ENCODE measurements around the gene ZFAND2B.

The ZFAND2B gene

DNA sequence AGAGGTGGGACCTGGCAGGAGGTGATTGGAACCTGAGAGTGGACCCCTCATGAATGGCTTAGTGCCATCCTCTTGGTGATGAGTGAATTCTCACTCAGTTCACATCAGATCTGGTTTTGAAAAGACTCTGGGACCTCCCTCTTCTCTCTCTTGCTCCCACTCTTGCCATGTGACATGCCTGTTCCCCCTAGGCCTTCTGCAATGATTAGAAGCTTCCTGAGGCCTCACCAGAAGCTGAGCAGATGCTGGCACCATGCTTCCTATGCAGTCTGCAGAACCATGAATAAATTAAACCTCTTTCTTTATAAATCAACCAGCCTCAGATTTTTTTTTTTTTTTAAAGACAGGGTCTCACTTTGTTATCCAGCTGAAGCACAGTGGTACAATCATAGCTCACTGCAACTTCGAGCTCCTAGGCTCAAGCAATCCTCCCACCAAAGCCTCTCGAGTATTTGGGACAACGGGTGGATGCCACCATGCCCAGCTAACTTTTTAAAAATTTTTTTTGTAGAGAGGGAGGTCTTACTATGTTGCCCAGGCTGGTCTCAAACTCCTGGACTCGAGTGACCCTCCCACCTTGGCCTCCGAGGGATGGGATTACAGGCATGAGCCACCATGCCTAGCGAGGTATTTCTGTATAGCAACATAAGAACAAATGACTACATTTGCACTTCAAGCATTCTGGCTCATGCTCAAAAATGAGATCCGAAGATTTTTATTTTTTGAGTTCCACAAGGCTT is 2.0 kb upstream of the ZFAND2B start:
- DNase-seq (ENCODE audit: low read depth in 1 of 2, low spot score in 1 of 2) = no peak

GRCh38 chr2:219205165-219205538 is 1.4 kb upstream of the ZFAND2B start:
- no peak for DNase-seq (ENCODE audit: low read depth in 1 of 2, low spot score in 1 of 2)

GRCh38 chr2:219205981-219206327 is 628 bp upstream of the ZFAND2B start:
- no peak for DNase-seq (ENCODE audit: low read depth in 1 of 2, low spot score in 1 of 2)

- DNase-seq (ENCODE audit: low read depth in 1 of 2, low spot score in 1 of 2) = no peak
Observed at GRCh38 chr2:219207134-219207883, 727 bp downstream of the ZFAND2B start.

GRCh38 chr2:219207884-219208740 is 1.5 kb downstream of the ZFAND2B start:
- DNase-seq (ENCODE audit: low read depth in 1 of 2, low spot score in 1 of 2) = no peak

- DNase-seq (ENCODE audit: low read depth in 1 of 2, low spot score in 1 of 2) = no peak
Observed at GRCh38 chr2:219209236-219210195, 2.9 kb downstream of the ZFAND2B start.

DNA sequence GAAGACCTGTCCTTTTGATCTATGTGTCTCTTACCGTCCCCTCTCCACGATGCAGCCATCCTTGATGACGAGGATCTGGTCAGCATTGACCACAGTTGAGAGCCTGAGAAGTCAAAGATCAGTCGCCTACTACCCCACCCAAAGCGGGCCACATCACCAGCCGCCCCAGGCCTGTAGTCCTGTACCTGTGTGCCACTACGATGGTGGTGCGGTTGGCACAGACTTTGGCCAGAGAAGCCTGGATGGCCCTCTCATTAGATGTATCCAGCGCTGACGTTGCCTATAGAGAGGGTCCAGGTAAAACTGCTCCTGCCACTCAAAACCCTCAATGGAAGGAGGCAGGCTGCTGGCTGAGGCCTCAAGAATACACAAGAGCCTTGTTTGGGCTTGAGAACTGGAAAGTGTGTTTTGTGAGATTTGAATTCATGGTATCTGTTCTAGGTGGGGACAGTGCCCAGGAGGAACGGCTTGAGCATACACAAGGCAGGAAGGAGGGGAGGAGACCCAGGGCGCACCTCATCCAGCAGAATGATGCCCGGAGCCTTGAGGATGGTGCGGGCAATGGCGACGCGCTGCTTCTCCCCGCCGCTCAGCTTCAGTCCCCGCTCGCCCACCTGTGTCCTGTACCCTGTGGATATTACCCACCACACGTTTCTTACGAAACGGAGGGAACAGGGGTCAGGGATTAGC is 3.8 kb downstream of the ZFAND2B start:
- no peak for DNase-seq (ENCODE audit: low read depth in 1 of 2, low spot score in 1 of 2)

DNA sequence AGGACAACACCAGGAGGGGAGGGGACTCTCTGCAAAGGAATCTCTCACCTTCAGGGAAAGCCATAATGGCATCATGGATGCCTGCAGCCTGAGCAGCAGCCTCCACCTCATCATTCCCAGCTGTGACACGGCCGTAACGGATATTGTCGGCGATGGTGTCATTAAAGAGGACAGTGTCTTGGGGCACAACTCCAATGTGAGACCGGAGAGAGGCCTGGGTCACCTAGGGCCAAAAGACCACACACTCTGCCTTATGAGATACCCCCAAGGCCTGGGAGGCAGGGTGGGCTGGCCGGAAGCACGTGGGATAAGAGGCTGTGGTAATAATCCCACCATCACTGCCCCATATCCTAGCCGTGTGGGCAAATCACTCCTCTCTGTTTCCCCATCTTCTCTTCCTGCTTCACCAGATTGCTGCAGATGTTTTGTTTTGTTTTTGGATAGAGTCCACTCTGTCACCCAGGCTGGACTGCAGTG is 4.3 kb downstream of the ZFAND2B start:
- no peak for DNase-seq (ENCODE audit: low read depth in 1 of 2, low spot score in 1 of 2)

DNA sequence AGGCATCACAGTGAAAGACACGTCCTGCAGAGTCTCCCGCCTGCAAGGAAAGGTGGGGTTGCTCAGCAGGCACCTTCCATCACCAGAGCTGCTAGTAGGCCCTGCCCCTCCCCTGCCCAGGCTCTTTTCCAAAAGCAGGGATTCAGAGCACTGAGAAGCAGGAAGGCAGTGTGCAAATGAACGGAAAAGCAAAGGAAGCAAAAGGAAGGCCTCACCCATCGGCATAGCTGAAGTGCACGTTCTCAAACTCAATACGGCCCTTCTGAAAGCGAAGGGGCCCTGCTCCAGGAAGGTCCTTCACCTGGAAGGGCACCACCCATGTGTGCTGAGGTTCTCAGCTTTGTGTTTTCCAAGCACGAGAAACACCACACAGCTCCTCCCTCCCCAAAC is 6.4 kb downstream of the ZFAND2B start:
- no peak for DNase-seq (ENCODE audit: low read depth in 1 of 2, low spot score in 1 of 2)

DNA sequence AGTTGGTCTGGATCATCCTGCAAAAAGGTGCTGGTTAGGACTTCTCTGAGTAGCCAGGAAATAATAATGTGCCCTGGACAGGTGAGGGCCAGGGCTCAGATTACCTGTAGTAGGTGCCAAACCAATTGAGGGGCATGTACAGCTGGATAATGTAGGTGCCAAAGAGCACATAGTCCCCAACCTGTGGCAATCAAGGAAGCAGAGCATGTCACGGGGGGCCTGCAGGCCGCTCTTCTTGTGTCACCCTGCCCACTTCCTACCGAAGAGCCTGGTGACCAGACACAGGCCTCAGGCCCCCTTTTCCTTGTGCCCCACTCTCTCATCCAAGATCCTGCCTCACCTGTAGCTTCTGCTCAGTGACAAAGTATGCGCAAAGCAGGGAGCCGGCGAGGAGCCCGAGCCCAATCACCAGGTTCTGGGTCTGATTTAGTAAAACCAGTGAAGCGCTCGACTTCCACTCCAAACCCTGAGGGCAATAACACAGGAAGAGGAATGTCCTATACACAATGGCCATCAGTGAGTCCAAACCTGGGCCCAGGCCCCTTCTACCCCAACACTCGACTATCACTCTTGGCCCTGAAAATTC is 7.0 kb downstream of the ZFAND2B start:
- no peak for DNase-seq (ENCODE audit: low read depth in 1 of 2, low spot score in 1 of 2)

- no peak for DNase-seq (ENCODE audit: low read depth in 1 of 2, low spot score in 1 of 2)
Observed at GRCh38 chr2:219214141-219214540, 7.6 kb downstream of the ZFAND2B start.

GRCh38 chr2:219214786-219215185 is 8.2 kb downstream of the ZFAND2B start:
- no peak for DNase-seq (ENCODE audit: low read depth in 1 of 2, low spot score in 1 of 2)

DNA sequence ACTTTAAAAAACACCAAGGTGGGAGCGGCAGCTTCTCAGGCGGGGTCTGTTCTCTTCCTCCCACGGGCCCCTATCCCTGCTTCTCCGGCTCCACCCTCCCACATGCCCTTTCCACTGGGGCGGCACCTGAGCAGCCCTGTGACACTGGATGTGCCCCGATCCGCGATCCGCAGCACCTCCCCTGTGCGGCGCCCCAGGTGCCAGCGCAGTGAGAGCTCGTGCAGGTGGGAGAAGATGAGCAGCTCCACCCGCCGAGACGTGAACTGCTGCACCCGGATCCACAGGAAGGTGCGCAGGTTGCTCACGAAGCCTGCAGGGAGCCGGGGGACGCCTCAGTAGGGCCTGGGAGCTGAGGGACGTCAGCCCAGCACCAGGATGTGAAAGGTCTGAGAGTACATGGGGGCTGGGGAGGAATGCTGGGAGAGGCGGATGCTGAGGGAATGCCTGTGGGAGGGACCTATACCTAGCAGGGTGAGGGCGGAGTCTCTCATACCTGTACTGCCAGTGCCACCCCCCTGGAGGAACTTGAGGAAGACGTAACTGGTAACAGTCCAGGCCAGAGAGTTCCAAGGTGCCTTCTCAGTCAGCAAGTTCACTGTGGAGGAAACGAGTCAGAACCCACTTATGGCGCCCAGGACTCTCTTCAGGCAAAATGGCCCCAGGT is 9.4 kb downstream of the ZFAND2B start:
- no peak for DNase-seq (ENCODE audit: low read depth in 1 of 2, low spot score in 1 of 2)

GRCh38 chr2:219216535-219216915 is 9.9 kb downstream of the ZFAND2B start:
- DNase-seq (ENCODE audit: low read depth in 1 of 2, low spot score in 1 of 2) = no peak

- no peak for DNase-seq (ENCODE audit: low read depth in 1 of 2, low spot score in 1 of 2)
Observed at GRCh38 chr2:219218217-219218731, 11.7 kb downstream of the ZFAND2B start.

DNA sequence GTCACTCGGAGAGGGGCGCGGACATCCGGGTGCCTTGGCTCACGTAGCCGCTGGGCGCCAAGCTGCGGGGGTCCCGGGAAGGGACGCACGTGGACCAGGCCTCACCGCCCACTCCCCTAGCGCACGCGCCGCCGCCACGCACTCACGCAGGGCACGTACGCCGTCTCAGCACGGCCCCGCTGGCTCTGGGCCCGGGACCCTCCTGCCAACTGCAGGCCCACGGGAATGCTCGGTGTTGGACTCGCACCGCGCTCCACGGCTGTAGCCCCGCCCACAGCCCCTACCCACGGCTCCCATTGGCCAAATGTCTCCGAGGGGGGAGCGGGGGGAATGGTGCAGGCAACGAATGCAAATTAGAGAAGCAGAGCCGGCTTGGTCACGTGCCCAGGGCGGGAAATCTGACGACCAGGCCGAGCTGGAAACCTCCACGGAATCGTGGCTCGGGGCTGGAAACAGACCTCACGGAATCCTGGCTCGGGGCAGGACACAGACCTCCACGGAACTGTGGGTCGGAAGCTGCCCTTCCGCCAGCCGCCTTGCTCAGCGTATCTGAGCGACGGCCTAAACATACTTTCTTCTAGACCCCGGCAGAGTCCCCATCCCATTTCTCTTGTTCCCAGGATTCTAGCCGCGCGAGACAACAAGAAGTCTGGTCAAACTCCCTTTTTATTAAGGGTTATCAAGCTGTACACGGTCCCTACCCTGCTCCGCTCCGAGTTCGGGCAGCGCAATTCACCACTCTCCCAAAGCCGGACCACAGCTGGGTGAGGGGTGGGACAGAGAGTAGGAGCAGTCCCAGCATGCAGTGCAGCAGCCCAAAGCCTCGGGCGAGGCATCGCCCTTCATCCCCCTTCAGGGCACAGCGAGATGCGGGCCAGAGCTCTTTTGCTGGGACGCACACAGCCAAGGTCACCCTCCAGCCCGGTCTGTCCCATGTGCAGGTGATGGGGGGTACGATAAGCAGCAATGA is 12.4 kb downstream of the ZFAND2B start, which contains the start of gene ABCB6:
TSS of gene ABCB6 (minus strand) at position 227 of the 970 bp plus-strand sequence. CDS start 285 bp downstream, outside the sequence.
- DNase-seq (ENCODE audit: low read depth in 1 of 2, low spot score in 1 of 2) = peak; percentile 60 to 79

- DNase-seq (ENCODE audit: low read depth in 1 of 2, low spot score in 1 of 2) = no peak
Observed at GRCh38 chr2:219219784-219220532, 13.4 kb downstream of the ZFAND2B start.
